Smooth muscle cell (in vitro differentiated cells): ENCODE data around the gene ACTL10. TPM values are rescaled to one million over a fixed set of nuclear protein-coding genes. Genes with fewer than 3 reads are reported as not detected.

Experiments
- DNase-seq: peaks from one replicate; lab custom pipeline; 2025; ENCODE audit not compliant: unreplicated experiment; lab: John Stamatoyannopoulos, UW
- H2AFZ ChIP-seq: fragments of 200-600 bp; sonication (generic); 2 replicates; pipeline ENCODE4 v1.6.0; 2016; ENCODE audit warnings: antibody characterized with exemption, low read depth, mild to moderate bottlenecking
- H3F3A ChIP-seq: fragments of 200-600 bp; sonication (generic); 2 replicates; pipeline ENCODE4 v1.6.0; 2017; ENCODE audit warnings: antibody characterized with exemption, low read depth
- H3K27ac ChIP-seq: fragments of 200-600 bp; sonication (generic); 2 replicates; pipeline ENCODE4 v1.5.1; 2016; ENCODE audit warnings: low read depth, mild to moderate bottlenecking
- H3K27me3 ChIP-seq: fragments of 200-600 bp; sonication (generic); 2 replicates; pipeline ENCODE4 v1.6.1; 2016; ENCODE audit warnings: low read depth, mild to moderate bottlenecking
- H3K36me3 ChIP-seq: fragments of 200-600 bp; sonication (generic); 2 replicates; pipeline ENCODE4 v1.5.1; 2016; ENCODE audit warnings: low read depth
- H3K4me1 ChIP-seq: fragments of 200-600 bp; sonication (generic); 2 replicates; pipeline ENCODE4 v1.5.1; 2016; ENCODE audit warnings: low read depth
- H3K4me2 ChIP-seq: fragments of 200-600 bp; sonication (generic); 2 replicates; pipeline ENCODE4 v1.6.0; 2016; ENCODE audit warnings: mild to moderate bottlenecking
- H3K4me3 ChIP-seq: fragments of 200-600 bp; sonication (generic); 2 replicates; pipeline ENCODE4 v1.5.1; 2016; ENCODE audit warnings: mild to moderate bottlenecking
- H3K79me2 ChIP-seq: fragments of 200-600 bp; sonication (generic); 2 replicates; pipeline ENCODE4 v1.6.0; 2016; ENCODE audit warnings: low read depth, mild to moderate bottlenecking
- H3K9ac ChIP-seq: fragments of 200-600 bp; sonication (generic); 2 replicates; pipeline ENCODE4 v1.6.0; 2016; ENCODE audit warnings: low read depth
- H3K9me3 ChIP-seq: fragments of 200-600 bp; sonication (generic); replicated peaks from 2 replicates; pipeline ENCODE4 v1.5.1; 2016; ENCODE audit warnings: low read depth
- H4K20me1 ChIP-seq: fragments of 200-600 bp; sonication (generic); 2 replicates; pipeline ENCODE4 v1.6.0; 2016; ENCODE audit warnings: low read depth
- WGBS: methylation state at CpG from one replicate; pipeline ENCODE4 v1.1.7; 2016; ENCODE audit warnings: low lambda C conversion rate; 5-methylcytosine and 5-hydroxymethylcytosine counted together
- polyA plus RNA-seq: library from polyadenylated mRNA; unstranded; fragments of >200 nt; fragmentation: Nextera tagmentation; extraction: Ambion mirVana; gene quantifications from 2 replicates; pipeline ENCODE4 v1.2.1, GENCODE V29; 2016
- total RNA-seq: library from RNA; depleted of rRNA; stranded (reverse); fragments of >200 nt; gene quantifications from 2 replicates; pipeline ENCODE4 v1.2.3, GENCODE V29; 2014
- TF ChIP-seq, protein P1 (sequence below): fragments of 200-600 bp; sonication (generic); IDR thresholded peaks from 2 replicates; pipeline ENCODE4 v1.5.1; 2017; ENCODE audit warnings: borderline replicate concordance, mild to moderate bottlenecking, antibody characterized with exemption; ENCODE audit not compliant: insufficient read depth, poor library complexity, severe bottlenecking

The ACTL10 gene
- total and polyA plus RNA-seq, 2 experiments from 2014 or later: 0.04 to 0.49 TPM

DNA sequence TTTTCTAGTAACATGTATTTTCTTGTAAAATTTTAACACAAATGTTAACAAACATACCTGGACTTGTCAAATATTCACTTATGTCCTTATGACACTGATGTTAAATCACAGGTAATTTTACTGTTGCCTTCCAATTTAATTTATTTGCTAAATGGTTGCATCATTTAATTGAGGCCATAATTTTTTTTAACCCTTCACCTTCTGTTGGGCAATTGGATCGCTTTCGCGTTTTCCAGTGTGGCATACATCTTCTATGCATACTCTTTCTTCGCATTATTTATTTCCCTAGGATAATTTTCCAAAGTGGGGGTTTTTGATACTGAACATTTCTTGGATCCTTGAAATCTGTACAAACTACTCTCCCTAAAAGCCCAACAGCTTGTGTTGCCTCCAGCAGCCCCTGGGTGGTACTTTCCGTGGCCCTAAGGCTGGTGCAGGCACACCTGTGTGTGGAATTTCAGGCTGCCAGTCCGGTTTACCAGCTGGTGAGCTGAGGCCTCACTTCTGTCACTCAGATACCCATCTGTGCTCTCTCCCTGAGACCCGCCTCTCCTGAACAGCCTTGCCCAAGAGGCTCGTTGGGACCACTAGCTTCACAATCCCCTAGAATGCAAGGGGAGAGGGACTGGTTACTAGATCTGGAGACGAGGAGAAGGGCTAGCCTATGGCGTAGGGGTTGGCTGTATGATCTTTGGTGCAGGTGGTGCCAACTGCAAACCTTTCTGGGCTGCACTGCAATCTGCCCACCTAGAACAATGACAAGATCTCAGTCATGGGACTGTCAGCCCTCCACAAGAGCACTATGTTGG, 15.8 kb upstream of the ACTL10 start:
- no peak overlapping the region for H2AFZ ChIP-seq
- H3K9me3 ChIP-seq: no peaks in the 10 kb centered on the region
- H4K20me1 ChIP-seq: peaks cover 20% of the 10 kb centered on the region
- H3F3A ChIP-seq: peaks cover 10% of the 10 kb centered on the region
- no peaks in the 10 kb centered on the region for H3K36me3 ChIP-seq
- no peak overlapping the region for H3K27ac ChIP-seq
- WGBS: 89% methylated on average over 10 of the region's 10 CpGs
- H3K4me1 ChIP-seq: no peaks in the 10 kb centered on the region
- H3K4me3 ChIP-seq: no peak overlapping the region
- no peak overlapping the region for H3K4me2 ChIP-seq
- H3K27me3 ChIP-seq: no peaks in the 10 kb centered on the region
- H3K9ac ChIP-seq: no peak overlapping the region
- TF ChIP-seq, protein P1, sequence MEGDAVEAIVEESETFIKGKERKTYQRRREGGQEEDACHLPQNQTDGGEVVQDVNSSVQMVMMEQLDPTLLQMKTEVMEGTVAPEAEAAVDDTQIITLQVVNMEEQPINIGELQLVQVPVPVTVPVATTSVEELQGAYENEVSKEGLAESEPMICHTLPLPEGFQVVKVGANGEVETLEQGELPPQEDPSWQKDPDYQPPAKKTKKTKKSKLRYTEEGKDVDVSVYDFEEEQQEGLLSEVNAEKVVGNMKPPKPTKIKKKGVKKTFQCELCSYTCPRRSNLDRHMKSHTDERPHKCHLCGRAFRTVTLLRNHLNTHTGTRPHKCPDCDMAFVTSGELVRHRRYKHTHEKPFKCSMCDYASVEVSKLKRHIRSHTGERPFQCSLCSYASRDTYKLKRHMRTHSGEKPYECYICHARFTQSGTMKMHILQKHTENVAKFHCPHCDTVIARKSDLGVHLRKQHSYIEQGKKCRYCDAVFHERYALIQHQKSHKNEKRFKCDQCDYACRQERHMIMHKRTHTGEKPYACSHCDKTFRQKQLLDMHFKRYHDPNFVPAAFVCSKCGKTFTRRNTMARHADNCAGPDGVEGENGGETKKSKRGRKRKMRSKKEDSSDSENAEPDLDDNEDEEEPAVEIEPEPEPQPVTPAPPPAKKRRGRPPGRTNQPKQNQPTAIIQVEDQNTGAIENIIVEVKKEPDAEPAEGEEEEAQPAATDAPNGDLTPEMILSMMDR: no peak
- H3K79me2 ChIP-seq: no peaks in the 10 kb centered on the region
- no peak for DNase-seq

DNA sequence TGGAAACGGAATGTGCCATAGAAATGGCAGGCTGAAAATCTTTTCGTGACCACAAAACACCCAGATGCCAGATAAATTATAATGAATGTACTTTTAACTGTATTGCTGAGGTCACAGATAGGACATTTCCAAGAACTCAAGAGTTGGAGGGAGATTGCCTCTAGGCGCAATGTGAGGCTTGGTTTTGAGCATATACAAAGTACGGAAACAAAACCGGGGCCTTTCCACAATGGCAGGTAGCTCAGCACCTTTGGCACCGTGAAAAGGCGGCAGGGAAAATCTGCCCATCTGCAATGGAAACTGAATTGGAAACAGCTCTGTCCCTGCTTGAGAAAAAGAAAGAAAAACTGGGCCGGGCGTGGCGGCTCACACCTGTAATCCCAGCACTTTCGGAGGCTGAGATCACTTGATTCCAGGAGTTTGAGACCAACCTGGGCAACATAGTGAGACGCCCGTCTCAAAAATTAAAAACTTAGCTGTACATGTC, 15.1 kb upstream of the ACTL10 start:
- H3K4me1 ChIP-seq: no peaks in the 10 kb centered on the region
- no peak overlapping the region for H2AFZ ChIP-seq
- TF ChIP-seq, protein P1: no peak
- no peak overlapping the region for H3K4me3 ChIP-seq
- H3K4me2 ChIP-seq: no peak overlapping the region
- no peaks in the 10 kb centered on the region for H3K79me2 ChIP-seq
- H3K9ac ChIP-seq: no peak overlapping the region
- H3K9me3 ChIP-seq: no peaks in the 10 kb centered on the region
- H3K27me3 ChIP-seq: no peaks in the 10 kb centered on the region
- H3K27ac ChIP-seq: no peak overlapping the region
- peaks cover 20% of the 10 kb centered on the region for H4K20me1 ChIP-seq
- WGBS: 90% methylated on average over 13 of the region's 13 CpGs
- DNase-seq: no peak
- H3K36me3 ChIP-seq: no peaks in the 10 kb centered on the region
- peaks cover 10% of the 10 kb centered on the region for H3F3A ChIP-seq

DNA sequence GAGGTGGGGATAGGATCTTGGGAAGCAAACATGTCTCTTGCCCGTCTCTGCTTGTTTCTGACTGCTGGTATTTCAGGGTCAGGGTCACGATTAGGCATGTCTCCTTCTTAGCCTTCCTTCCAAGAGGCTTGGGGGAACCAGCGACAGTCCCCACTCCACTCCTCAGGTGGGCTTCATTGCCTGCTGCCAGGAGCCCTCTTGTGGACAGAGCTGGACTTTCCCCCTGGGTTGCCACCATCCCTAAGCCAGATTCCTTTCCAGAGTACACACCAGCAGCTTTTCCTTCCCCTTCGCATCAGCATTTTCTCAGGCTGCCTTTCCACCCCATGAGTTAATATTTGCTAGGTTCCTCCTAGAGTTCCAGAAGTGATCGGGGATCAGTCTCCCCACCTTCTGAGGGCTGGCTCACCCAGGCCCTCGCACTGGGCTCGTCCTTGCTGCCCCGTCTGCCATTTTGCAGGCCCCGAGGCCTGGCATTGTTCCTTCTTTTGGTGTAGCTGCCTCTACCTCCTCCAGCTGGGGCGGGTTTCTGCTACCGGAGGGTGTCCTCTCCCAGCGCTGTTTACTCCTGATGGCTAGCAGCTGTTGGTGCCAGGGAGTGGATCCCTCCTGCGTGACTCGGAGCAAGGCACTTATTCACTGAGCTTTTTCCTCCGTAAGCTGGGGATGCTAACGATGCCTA, 13.4 kb upstream of the ACTL10 start:
- TF ChIP-seq, protein P1: peak; percentile 83
- H3K9me3 ChIP-seq: no peaks in the 10 kb centered on the region
- no peaks in the 10 kb centered on the region for H3K79me2 ChIP-seq
- no peak overlapping the region for H3K4me2 ChIP-seq
- WGBS: 68% methylated on average over 16 of the region's 16 CpGs
- peaks cover 7% of the 10 kb centered on the region for H3F3A ChIP-seq
- no peak for DNase-seq
- no peak overlapping the region for H3K9ac ChIP-seq
- H3K4me3 ChIP-seq: no peak overlapping the region
- H3K36me3 ChIP-seq: peaks cover 6% of the 10 kb centered on the region
- no peaks in the 10 kb centered on the region for H3K4me1 ChIP-seq
- H3K27ac ChIP-seq: no peak overlapping the region
- peaks cover 9% of the 10 kb centered on the region for H4K20me1 ChIP-seq
- H3K27me3 ChIP-seq: no peaks in the 10 kb centered on the region
- no peak overlapping the region for H2AFZ ChIP-seq
